Stimulated activated CD8-positive, alpha-beta memory T cell treated with anti-CD3 and anti-CD28 coated beads, Interleukin-12 subunit alpha, Interleukin-12 subunit beta, amount 100 ng/mL, for 1 hour (primary cell): ENCODE data around the gene PLCB1.
"Not testable (repeated sequence)": the region's sequence is repeated elsewhere in the genome, so short reads cannot be mapped to it uniquely, and the experiment has no call there.

ENCODE experiments used
- DNase-seq: peaks from one replicate; pipeline ENCODE4 v3.0.0-alpha.2; 2020; ENCODE audit warnings: low read depth

Gene PLCB1

DNA sequence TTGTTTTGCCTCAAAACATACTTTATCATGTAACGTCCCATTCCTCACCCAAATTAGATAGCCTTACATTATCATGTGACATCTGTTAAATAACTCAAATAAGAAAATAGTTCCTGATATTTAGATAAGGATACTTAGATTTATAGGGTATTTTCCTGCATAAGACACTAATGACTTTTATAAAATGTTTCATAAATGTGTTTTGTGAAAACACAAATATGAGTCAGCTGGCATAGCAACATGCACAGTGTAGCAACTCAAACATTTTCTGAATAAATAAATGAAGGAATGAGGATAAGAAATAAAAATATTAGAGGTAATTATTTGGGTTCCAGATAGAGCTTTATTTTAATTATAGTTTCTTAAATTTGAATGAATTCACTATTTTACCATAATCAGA is 476.4 kb downstream of the PLCB1 start:
- no peak for DNase-seq

DNA sequence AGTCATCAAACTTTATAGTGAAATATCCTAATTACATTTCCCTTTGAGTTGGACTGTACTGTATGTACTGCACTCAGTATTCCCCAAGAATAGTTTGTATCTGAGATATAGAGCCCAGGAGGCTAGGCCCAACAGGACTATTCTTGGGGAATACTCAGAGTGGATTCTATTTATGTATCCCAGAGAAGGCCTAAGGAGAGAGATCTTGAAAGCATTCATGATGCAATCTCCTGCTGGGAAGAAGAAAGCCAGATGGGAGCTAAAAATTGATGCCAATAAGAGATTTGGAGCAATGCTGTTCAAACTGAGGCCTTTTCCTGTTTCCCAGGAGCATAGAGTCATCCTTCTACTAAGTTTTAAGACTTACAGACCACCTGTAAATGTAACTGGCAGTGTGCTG is 484.7 kb downstream of the PLCB1 start:
- no peak for DNase-seq

DNA sequence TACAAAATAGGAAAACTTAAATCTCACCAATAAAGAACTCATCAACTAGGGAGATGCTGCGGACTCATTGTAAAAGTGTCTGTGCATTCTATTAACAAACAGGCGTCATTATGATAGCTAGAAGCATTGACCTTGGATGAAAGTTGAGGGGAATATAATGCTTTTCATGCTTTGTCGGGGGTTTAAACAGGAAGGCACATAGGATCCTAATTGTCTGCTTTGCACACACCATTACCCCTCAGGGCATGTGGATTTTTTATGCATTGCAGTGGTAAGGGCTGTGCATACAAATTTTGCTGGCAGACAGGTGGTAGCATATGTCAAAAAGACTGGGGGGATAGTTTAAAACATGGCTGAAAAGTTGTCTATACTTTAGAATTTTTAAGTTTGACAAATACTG is 488.9 kb downstream of the PLCB1 start:
- DNase-seq: no peak

DNA sequence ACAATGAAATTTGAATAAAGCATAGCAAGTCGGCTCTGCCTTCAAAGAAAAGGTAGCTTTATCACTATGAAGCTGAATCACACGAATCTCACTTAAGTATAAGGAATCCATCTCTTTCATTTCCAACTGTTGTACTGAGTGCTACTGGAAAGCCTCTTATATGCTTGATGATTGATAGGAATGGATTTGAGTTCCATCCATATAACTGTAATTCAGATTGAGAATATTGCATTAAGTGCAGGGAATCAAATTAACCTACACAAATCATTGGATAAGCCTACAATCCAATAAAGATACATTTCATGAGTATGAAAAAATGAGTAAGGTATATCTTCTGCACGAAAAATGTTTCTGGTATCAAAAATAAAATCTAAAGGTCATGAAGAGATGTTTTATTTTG is 492.0 kb downstream of the PLCB1 start:
- DNase-seq: no peak

DNA sequence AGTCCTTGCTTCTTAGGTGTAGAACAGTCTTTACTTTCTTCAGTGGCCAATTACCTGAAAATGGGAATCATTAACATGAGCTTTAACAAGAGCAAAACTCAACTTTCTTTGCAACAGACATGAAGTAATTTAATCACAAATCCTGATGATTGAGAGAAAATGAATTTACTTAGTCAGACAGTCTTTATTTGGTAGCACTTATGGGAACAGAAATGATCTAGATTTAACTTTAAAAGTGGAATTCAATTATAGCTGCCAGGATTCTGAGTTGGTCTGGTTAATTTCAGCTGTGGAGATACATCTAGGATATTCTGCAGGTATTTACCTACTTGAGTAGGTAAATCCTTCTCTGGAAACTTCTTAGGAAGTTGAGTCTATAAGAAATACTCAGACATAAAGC is 492.6 kb downstream of the PLCB1 start:
- DNase-seq: no peak

DNA sequence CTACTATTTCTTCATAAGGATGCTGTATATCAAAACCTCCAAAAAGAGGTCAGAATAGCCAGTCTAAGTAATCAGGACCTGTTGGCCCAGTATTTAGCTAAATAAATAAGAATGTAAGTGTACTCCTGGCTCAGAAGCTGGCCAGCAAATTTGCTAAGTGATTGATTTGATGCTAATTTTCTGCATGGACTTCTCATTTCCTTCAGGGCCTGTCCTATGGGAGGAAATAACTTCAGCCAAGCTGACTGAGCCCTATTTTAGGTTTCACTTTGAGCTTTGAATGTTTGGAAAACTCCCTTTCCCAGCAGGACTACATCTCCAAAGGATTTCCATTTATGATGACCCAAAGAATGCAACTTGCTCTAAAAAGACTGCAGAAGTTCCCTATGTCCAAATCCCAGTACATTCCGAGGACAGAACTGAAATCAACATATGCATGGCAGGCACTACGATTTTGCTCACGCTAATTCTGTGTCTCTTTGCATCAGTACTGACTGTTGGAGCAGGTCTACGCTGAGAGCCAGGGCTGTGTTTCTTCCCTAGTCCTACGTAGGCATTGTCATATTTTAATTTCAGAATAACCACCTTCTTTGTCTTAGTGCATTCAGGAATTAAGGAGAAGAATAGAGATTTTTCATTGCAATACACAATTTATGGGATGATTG is 495.4 kb downstream of the PLCB1 start:
- DNase-seq: no peak

DNA sequence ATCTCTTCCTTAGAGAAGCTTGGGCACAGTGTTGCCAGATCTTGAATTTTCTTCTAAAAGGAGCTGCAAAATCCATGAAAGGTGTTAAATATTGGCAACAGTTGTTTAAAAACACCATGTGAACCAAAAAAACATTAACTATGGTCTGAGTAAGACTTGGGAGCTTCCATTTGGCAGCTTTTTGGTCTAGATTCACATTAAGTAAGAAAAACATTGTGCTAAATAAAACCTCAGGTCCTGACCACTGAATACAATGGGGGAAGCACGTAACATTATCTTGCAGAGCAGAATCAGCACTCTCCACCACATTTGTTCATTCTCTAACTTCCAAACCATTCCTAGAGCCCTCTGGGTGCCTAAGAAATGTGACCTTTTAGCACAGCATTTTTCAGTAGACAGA is 499.2 kb downstream of the PLCB1 start:
- DNase-seq: no peak

DNA sequence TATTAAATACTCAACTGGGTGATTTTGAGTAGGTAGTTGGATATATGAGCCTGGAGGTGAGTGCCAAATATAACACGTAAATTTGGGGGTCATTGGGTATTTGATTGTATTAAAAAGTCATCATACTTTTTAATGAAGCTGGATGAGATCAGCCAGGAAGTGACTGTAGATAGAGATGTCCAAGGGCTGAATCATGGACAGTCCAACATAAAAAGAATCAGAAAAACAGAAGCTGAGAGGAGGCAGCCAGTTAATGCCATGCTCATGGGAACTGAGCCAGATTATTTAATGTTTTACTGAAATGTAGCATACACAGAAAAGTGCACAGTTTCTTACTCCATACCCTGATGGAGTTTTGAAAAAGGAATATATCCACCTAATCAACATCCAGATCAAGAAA is 501.3 kb downstream of the PLCB1 start:
- no peak for DNase-seq

DNA sequence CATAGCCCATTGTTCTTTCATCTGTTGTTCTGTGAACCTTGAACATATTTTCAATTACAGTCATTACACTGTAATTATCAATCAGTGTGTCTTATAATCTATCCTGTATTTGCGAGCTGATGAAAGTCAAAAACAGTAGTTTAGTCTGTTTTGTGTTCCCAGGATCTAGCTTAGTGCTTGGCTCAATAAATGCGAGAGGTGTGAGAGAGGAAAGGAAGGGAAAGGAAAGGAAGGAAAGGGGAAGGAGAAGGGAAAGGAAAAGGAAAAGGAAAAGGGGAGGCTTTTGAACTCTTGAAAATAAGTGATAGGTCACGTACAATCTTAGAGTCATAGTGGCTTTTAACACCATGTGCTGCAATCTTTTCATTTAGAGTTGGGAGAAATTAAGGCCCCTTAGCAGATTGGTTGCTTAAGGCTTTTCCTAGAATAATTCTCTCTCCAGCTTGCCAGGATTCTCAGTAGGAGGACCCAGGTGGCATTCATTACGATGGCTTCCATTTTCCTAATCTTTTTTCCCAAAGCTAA is 503.0 kb downstream of the PLCB1 start:
- no peak for DNase-seq

DNA sequence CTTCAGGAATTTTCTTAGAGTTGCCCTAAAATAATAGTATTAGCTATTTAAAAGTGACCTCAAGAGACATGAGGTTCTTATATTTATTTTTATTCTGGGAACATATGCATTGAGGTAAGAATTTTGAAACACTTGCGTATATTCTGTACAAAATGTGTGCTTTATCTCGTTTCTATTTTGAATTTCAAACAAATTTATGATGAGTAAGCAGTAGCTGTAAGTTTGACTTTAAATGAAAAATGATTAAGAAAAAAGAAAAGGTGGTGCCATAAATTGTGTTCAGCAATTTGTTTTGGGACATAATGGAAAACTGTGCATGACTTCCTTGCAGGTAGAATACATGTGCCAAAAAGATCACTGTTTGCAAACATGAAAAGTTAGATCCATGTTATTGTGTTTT is 503.8 kb downstream of the PLCB1 start:
- no peak for DNase-seq

DNA sequence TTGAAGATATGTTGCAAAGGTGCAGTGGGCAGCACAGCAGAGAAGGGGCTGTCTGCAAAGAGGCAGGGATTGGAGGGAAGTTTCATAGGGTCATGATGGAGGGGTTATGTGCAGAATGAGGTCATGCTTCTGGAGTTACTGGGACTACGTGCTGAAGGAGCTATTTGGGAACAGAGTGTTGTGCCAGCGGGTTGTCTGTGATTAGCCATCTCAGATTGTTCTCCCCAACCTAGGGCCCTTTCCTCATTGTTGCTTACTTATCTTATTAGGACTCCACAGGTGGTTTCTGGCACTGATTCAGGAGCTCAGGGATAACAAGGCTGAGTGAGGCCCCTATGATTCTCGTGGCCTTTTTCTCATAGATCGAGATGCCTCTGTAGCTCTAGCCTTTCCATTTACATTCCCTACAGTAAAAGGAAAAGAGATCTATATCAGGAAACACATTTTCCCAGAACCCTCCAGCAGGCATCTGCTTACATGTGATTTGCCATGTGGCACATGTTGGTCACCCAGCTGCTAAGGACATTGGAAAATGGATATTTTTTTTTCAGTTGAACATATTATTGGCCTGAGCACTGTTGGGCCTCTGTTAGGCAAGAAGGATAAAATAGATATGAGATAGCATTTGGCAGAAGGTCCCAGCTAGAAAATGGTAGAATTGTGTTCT is 507.2 kb downstream of the PLCB1 start:
- no peak for DNase-seq

DNA sequence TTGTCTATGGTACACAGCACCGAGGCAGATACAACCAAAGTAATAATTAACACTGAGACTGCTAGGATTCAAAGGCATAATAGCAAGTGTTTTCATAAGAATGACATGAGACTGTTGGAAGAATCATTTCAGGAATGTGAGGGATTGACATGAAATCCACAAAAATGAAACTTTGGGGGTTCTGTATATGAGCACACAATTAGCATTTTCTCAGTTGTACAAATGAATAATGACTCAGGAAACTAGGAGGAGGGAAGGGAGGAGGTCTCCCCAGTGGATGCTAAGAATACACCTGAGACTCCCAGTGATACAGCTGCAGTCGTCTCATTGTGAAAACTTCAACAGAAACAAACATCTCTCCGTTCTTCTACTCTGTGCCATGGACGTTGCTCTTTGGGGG is 508.4 kb downstream of the PLCB1 start:
- no peak for DNase-seq

DNA sequence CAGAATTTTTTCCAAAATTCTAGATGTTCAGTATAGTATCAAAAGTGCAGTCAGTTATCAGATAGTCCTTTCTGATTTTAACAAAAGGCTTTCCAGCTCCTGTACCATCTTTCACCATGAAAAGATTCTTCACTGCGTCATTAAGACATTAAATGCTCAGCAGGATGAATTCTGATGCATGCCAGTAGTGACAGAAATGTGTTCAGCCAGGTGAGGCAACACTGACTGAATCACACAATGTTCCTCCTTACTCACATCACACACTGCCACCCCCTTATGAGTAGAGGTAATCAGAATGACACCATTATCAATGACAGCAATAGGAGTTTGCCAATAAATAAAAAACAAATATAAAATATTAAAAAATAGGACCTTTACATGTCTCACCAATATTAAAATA is 510.2 kb downstream of the PLCB1 start:
- no peak for DNase-seq

DNA sequence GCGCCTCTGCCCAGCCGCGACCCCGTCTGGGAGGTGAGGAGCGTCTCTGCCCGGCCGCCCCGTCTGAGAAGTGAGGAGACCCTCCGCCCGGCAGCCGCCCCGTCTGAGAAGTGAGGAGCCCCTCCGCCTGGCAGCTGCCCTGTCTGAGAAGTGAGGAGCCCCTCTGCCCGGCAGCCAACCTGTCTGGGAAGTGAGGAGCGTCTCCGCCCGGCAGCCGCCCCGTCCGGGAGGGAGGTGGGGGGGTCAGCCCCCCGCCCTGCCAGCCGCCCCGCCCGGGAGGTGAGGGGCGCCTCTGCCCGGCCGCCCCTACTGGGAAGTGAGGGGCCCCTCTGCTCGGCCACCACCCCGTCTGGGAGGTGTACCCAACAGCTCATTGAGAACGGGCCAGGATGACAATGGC is 512.4 kb downstream of the PLCB1 start:
- DNase-seq: not testable (repeated sequence)

DNA sequence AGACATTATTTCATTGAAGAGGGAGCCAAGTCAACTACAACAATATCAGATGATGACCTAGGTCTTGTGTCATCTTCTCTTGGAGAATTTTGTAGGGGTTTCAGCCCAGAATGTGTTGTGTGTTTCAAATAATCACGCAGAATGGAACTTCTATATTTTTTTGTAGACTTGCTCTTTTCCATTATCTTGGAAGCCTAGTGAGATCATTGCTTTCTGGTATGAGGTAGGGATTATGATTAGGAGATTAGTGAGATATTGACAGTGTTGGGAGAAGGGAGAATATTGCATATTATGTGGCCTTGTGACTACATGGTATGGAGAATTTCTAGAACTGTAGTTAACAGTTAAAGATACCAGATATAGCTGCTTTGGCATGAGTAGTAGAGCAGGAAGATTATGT is 513.3 kb downstream of the PLCB1 start:
- DNase-seq: no peak

DNA sequence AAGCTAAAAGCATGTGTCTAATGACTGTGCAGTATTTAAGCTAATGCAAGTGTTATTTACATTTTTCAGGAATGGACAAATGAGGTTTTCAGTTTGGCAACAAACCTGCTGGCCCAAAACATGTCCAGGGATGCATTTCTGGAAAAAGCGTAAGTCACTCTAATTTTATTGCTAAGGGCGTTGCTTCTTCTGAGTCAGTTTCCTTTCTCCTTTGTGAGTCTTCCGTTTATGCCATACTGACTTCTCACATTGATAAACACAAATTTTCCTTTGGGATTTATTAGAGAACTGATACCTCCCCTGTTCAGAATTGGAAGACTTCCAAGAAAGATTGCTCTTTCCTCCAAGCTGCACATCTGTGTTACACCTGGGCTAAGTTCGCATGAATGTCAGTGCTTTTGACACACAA is 514.0 kb downstream of the PLCB1 start:
- no peak for DNase-seq

DNA sequence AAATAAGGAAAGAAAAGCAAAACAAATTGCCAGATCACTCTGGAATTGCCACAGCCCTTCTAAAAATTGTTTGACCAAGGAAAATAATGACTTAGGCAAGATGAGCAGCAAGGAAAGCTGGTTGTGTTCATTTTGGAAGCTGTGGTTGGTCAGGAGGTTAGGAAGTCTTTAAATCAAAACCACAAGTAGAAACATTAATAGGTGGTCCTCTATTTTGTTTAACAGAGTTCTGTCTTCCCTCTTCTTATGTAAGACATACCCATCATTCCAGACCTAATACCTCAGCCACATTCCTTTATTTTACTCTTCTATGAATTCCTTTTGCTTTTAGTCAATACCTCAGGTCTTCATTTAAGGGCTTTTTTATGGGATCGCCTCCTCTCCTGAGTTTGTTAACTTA is 514.6 kb downstream of the PLCB1 start:
- no peak for DNase-seq

DNA sequence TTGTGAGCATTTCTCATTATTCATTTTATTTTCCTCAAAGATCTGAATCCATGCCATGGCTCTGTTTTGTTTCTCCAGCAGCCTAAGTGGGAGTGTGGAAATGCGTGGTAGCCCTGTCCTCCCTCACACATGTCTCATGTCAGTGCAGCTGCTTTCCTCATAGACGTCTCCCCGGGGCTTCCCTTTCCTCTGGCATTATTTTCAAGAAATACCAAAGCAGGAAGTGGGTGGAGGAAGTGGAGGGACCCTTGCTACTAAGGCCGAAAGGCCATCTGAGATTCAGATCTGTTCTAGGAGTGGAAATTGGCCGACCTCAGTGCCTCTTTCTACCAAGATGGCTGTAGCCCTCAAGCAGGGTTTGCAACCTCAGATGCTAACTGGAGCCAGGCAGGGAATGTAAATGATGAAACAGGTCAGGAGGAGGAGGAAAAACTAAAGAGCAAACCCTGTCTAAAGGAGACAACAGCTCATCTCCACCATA is 515.9 kb downstream of the PLCB1 start:
- no peak for DNase-seq

DNA sequence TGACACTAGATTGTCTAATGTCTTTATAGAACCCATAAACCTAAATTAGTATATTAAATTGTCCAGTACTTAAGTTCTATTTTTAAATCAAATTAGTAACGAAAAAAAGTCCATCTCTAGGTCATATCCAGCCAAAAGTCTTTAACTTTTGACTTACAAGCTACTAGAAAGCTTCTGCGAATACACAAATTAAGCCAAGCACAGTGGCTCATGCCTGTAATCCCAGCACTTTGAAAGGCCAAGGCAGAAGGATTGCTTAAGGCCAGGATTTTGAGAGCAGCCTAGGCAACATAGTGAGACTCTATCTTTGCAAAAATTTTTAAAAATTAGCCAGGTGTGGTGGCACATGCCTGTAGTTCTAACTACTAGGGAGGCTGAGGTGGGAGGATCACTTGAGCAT is 516.4 kb downstream of the PLCB1 start:
- DNase-seq: no peak

DNA sequence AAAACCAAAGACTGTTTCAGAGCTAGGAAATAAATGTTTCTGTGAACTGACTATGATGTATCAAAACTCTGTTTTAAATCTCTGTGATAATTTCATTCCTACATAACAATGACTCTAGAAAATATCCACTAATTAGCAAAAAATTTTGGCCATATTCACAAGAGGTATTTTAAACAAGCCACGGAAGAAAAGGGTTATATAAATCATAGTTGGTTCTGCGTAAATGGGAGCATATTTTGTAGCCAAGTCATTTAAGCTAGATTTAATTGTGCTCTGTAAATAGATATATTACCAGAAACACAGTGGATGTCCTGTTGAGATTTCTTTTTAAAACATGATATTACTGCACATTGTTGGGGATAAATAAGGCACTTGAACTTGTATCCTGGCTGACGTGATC is 520.3 kb downstream of the PLCB1 start:
- no peak for DNase-seq

DNA sequence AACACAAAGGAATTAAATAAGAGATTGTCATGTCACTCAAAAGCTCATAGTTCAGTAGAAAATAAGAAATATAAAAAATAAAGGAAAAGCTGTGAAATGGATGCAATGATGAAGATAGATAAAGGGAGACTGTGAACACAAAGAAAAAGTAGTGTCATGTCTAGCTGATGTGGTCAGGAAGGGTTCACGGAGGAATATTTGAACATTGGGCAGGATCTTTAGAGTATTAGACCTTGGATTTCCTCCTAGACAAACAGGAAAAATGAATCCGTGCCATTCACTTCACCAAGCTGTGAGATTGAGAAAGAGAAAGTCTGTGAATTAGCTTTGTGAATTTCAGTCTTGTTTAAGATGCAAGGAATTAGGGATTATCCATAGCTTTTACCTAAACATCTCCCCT is 522.4 kb downstream of the PLCB1 start:
- DNase-seq: no peak

DNA sequence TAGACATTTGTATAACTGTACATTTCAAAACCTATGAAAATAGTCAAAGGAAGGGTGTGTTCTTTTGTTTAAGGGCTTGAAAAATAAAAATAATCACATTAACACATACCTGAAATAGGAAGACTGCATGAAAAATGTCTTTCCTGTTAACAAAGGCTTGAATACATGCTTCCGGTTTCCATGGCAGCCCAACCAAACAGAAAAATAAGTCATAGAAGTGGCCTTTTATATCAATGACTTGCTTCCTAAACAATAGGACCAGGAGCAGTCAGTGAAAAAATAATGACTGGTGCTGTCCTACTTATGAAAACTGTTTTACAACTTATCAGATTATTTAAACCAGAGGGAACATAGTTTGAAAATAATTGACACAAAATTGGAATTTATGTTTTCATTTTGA is 524.3 kb downstream of the PLCB1 start:
- DNase-seq: no peak

DNA sequence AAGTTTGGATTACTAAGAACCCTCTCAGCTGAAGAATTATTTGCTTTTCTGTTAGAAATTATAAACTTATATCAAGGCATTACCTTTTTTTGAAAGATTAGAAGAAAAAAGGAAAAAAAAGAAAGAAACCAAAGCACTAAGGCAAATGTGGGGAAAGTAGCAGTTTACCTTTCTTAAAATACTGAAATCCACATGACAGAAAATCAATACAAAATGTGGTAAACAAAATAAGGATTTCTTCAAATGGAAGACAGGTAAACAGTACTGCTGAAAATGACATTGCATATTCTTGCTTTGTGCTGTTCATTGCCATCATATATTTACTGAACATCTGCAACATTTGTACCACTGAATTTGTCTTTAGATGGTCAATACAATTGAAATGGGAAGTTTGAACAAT is 525.6 kb downstream of the PLCB1 start:
- no peak for DNase-seq

DNA sequence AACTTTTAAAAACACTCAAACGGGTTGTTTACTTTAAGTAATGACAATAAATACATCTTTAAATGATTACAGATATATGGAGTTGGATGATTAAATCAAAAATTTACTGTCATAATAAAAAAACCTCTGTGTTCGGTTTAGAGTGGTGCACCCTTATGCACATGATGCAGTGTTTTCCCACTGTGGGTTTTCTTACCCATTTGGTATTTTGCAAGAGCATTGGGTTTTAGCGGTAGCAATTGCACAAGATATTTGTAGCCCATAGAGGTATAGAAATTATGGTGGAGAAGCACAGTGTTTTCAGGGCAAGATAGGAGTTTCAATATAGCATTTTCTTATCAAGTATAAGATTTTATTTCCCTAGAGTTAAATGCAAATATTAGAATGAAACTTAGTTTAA is 526.0 kb downstream of the PLCB1 start:
- DNase-seq: no peak
